Measurements from ENCODE around the gene SMAD6.

SMAD6 gene

DNA sequence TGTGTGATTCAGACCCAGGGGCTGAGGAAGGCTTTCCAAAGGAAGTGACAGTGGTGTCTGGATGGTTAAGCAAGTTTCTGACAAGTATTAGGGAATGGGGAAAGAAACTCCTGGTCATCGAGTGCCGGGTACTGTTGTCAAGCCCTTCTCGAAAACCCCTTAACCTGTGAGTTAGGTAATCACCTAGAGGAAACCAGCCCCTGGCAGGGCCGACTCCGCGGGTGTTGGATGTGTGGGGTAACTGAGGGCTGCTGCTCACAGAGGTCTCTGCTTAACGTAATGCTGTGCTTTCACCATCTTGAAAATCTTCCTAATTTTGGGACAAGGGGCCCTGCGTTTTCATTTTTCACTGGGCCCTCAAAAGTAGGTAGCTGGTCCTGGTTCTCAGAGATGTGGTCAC lies 67.0 kb downstream of the SMAD6 start:
- DNase-seq (ENCODE audit: low spot score) = no peak
- in situ Hi-C loops (cut with MboI; ENCODE audit: low pct_unique_long_range_greater_than_20kb, low sequenced_read_pairs, unreplicated experiment) = no loop called here
- TF ChIP-seq, protein P1, sequence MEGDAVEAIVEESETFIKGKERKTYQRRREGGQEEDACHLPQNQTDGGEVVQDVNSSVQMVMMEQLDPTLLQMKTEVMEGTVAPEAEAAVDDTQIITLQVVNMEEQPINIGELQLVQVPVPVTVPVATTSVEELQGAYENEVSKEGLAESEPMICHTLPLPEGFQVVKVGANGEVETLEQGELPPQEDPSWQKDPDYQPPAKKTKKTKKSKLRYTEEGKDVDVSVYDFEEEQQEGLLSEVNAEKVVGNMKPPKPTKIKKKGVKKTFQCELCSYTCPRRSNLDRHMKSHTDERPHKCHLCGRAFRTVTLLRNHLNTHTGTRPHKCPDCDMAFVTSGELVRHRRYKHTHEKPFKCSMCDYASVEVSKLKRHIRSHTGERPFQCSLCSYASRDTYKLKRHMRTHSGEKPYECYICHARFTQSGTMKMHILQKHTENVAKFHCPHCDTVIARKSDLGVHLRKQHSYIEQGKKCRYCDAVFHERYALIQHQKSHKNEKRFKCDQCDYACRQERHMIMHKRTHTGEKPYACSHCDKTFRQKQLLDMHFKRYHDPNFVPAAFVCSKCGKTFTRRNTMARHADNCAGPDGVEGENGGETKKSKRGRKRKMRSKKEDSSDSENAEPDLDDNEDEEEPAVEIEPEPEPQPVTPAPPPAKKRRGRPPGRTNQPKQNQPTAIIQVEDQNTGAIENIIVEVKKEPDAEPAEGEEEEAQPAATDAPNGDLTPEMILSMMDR (IDR thresholded peaks at IDR 0.05; ENCODE audit: extremely low read depth, insufficient read depth, missing control alignments) = no peak

DNA sequence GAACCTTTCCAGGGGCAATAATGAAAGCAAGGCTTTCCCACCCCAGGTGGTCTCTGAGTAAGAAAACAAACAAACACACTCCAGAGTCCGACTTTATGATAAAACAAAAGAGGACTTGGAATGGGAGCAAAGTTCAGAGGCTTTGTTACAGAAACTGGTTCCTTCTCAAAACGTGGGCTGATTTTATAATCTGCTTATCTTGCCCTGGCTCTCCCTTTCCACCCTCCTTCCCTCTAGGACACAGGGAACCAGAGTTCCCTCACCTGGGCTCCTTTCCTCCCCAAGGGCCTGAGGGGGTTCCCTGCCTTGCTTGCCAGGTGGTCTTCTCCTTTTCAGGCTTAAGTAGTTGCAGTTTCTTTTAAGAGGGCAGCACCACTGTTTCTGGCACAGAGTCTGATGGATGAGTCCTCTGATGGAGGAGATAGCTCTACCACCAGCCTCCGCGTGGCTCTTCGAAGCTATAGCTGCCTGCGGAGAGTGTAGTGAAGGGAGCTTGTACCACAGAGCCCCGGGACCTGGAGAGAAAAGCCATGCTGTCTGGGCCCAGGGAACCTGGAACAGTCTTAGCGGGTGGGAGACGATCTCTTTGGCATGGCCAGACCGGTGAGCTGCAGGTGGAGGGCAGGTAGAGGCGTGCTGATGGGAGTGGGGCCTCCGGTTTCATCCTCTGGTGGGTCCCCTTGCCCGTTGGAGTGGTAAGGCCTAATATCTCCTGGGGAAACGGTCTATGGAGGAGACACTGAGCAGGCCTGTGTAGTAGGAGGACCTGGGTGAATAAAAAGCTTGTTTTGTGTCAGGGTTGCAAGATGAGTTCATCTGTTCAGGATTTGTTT lies 68.7 kb downstream of the SMAD6 start:
- no peak for DNase-seq (ENCODE audit: low spot score)
- in situ Hi-C loops (cut with MboI; ENCODE audit: low pct_unique_long_range_greater_than_20kb, low sequenced_read_pairs, unreplicated experiment) = no loop called here

DNA sequence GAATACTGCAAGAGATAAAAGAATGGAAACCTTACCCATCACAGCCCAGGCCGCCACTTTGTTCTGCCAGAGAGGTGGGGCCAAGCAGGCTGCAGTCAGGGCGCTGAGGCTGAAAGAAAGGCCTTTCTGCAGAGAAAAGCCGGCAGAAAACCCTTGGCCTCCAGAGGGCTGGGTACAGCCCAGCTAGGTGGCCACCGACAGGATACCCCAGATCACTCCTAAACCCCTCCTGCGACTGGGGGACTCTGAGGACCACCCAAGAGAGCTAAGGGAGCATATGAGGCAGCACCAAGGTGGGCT lies 69.3 kb downstream of the SMAD6 start:
- TF ChIP-seq, protein P1 (IDR thresholded peaks at IDR 0.05; ENCODE audit: extremely low read depth, insufficient read depth, missing control alignments) = no peak
- DNase-seq (ENCODE audit: low spot score) = no peak
- in situ Hi-C loops (cut with MboI; ENCODE audit: low pct_unique_long_range_greater_than_20kb, low sequenced_read_pairs, unreplicated experiment) = no loop called here

More for the DNA sequence above, 68.7 kb downstream of the SMAD6 start:
- TF ChIP-seq, protein P1 (IDR thresholded peaks at IDR 0.05; ENCODE audit: extremely low read depth, insufficient read depth, missing control alignments) = no peak

DNA sequence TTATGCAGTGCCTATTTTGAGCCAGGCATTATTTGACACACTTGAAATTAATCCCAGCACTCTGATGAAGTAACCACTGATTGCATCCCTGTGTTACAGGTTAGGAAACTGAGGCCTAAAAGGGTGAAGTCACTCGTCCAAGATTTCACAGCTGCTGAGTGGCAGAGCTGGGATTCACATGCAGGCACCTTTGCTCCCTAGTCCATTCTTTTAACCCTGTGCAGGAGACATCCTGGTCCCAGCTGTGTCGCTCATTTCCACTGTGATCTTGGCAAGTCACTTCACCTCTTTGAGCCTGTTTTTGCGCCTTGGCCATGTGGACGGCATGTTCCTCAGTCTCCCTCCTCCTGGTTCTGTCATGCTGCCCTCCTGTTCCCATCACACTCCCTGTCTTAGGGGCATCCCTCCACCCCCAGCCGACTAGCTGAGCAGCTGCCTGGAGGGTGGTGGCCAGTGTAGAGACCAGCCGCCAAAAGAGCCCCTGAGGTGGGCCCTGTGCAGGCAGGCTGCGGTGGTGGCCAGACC lies 70.6 kb downstream of the SMAD6 start:
- in situ Hi-C loops (cut with MboI; ENCODE audit: low pct_unique_long_range_greater_than_20kb, low sequenced_read_pairs, unreplicated experiment) = no loop called here
- TF ChIP-seq, protein P1 (IDR thresholded peaks at IDR 0.05; ENCODE audit: extremely low read depth, insufficient read depth, missing control alignments) = no peak
- DNase-seq (ENCODE audit: low spot score) = no peak

DNA sequence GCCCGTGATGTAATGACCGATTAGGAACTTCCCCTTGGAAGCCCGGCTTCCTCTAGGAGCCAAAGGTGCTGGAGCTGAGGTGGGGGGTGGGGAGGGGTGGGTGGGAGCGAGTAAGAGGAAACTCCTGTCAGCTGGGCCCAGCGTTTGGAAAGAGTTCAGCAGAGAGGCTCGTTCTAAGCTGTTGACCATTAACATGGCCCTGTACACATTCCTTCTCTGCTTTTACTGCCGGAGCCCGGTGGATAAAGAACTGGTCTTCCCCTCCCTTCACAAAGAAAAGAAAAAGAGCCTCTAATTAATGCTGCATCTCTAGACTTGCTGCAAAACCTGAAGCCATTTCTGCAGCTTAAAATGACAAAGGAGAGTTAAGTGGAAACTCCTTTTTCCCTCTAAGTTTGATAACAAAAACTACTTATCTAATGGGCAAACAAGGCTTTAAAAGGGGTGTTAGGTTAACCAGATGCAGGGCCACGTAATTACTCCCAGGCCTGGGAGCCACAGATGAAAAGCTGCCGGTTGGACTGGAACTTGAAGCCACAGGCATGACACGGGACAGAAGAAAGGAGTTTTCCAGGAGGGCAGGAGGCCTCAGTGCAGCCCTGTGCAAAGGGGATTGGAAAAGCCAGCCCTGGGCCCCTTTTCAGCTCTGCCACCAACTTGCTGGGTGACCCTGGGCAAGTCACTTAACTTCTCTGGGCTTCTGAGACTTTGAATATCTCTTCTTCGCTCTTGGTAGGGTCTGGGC lies 71.3 kb downstream of the SMAD6 start:
- TF ChIP-seq, protein P1 (IDR thresholded peaks at IDR 0.05; ENCODE audit: extremely low read depth, insufficient read depth, missing control alignments) = no peak
- no peak for DNase-seq (ENCODE audit: low spot score)
- in situ Hi-C loops (cut with MboI; ENCODE audit: low pct_unique_long_range_greater_than_20kb, low sequenced_read_pairs, unreplicated experiment) = no loop called here

- DNase-seq (ENCODE audit: low spot score) = peak; percentile 81
- in situ Hi-C loops (cut with MboI; ENCODE audit: low pct_unique_long_range_greater_than_20kb, low sequenced_read_pairs, unreplicated experiment) = no loop called here
- TF ChIP-seq, protein P1 (IDR thresholded peaks at IDR 0.05; ENCODE audit: extremely low read depth, insufficient read depth, missing control alignments) = peak; percentile 78
Measured at GRCh38 chr15:66774001-66774814, 72.2 kb downstream of the SMAD6 start.
